HG03565 (cell line): ENCODE results near the gene ZBTB43.

ENCODE experiments used
- ATAC-seq: cut with Tn5 transposase; IDR thresholded peaks from one replicate; pipeline ENCODE4 v1.9.1; 2021; ENCODE audit warnings: mild to moderate bottlenecking, moderate library complexity; ENCODE audit not compliant: unreplicated experiment

ZBTB43 gene

GRCh38 chr9:126882746-126883145 is 77.9 kb downstream of the ZBTB43 start:
- no peak for ATAC-seq

GRCh38 chr9:126883636-126884035 is 78.8 kb downstream of the ZBTB43 start:
- ATAC-seq: no peak

GRCh38 chr9:126885131-126885641 is 80.3 kb downstream of the ZBTB43 start:
- ATAC-seq: no peak

GRCh38 chr9:126886034-126886822 is 81.4 kb downstream of the ZBTB43 start:
- ATAC-seq: no peak

- ATAC-seq: no peak
These were observed 82.1 kb downstream of the ZBTB43 start for GRCh38 chr9:126886897-126887296.
